Anterior cingulate cortex (tissue), 58 donors: Measurements from ENCODE around the gene SNRPD1.
"Not testable (repeated sequence)": the region's sequence is repeated elsewhere in the genome, so short reads cannot be mapped to it uniquely, and the experiment has no call there.

Experiments
- DNase-seq, 58 donors: peaks; one replicate each; lab custom pipeline; 2025; lab: John Stamatoyannopoulos, UW

Gene SNRPD1

DNA sequence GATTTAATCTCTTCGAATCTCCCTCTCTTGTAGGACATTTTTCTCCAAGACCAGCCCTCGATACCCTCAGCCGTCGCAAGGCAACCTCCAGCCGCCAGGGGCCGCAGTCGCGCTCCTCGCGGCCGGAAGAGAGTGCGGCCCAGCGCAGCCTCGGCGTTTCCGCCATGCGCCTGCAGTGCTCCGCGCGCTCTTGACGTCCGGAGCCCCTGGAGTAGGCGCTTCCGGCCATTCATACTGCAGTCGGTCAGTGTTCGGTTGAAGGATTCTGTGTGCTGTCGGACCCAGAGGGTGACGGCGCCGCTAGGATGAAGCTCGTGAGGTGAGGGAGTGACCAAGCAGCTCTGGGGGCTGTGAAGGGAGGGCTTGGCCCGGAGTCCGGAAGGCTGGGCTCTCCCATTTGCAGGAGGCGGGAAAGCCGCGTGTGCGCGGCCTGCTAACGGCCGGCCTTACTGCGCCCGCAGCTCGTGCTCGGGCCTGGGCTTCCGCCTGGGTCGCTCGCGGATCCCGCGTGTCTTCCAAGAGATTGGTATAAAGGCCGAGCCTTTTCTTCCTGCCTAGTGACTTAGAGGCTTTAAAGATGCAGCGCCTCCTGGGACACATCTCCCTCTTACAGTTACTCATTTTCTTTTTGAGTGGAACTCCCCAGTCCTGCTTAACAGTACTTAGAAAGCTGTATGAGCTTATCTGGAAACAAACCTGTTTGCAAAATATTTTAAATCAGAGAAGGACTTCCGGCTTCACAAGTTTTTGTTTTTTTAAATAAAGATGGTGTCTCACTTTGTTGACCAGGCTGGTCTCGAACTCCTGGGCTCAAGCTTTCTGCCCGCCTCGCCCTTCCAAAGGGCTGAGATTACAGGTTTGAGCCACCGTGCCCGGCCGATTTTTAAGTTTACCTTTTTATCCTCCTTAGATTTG, at the start of gene SNRPD1:
TSS of gene SNRPD1 (plus strand) at position 190 of the 915 bp plus-strand sequence. CDS start at position 306, 116 bp downstream.
- peak; percentile 21 to 91 (median 80) for DNase-seq

DNA sequence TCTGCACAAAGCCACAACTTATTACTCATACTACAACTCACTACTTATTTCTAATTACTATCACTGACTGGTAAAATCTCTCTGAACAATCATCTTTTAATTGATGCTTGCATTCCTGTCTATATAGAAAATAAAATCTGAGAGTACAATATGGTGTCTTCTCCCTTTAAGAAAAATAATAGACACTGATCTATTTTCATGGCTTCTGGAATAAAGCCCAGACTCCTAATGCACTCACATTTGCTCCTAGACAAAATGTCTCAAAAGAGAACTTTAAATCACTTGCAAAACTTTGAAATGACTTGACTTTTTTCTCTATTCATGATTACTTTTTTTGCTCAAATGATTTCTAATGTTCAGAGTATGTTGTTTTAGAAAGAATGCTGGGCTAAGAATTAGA, 40.3 kb upstream of the SNRPD1 start:
- no peak for DNase-seq

GRCh38 chr18:21575656-21576055, 36.5 kb upstream of the SNRPD1 start:
- DNase-seq: no peak

GRCh38 chr18:21584391-21584790, 27.7 kb upstream of the SNRPD1 start:
- no peak for DNase-seq

DNA sequence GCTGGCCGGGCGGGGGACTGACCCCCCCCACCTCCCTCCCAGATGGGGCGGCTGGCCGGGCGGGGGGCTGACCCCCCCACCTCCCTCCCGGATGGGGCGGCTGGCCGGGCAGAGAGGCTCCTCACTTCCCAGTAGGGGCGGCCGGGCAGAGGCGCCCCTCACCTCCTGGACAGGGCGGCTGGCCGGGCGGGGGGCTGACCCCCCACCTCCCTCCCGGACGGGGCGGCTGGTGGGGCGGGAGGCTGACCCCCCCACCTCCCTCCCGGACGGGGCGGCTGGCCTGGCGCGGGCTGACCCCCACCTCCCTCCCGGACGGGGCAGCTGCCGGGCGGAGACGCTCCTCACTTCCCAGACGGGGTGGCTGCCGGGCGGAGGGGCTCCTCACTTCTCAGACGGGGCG, 19.8 kb upstream of the SNRPD1 start:
- not testable (repeated sequence) for DNase-seq

DNA sequence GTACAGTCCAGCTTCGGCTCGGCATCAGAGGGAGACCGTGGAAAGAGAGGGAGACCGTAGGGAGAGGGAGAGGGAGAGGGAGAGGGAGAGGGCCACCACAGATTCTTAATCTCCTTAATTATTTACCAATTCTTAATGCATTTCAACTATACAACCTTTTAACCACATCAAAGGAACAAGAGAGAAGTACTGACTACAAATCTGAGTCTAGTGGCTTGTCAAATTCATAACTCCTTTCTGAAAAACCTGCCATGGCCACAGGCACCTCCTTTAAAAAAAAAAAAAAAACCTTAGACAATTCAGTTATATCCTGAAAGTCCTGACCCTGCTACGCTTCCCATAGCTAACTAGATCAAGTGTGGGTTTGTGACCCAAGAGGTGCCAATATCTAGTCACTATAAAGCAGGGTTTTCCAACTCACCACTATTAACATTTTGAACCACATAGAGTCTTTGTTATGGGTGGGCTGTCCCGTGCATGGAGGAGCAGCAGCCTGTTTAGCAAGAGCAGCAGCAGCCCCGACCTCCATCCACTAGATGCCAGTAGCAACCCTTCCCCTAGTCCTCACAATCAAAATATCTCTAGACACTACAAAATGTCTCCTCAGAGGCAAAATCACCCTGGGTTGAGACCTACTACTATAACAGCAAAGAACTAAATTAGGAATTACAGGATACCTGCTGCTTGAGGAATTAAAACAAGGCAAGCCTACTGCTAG, 18.4 kb upstream of the SNRPD1 start:
- no peak for DNase-seq

- DNase-seq: no peak
Measured at GRCh38 chr18:21597620-21598019, 14.5 kb upstream of the SNRPD1 start.

GRCh38 chr18:21598726-21599584, 13.2 kb upstream of the SNRPD1 start:
- DNase-seq: no peak

DNA sequence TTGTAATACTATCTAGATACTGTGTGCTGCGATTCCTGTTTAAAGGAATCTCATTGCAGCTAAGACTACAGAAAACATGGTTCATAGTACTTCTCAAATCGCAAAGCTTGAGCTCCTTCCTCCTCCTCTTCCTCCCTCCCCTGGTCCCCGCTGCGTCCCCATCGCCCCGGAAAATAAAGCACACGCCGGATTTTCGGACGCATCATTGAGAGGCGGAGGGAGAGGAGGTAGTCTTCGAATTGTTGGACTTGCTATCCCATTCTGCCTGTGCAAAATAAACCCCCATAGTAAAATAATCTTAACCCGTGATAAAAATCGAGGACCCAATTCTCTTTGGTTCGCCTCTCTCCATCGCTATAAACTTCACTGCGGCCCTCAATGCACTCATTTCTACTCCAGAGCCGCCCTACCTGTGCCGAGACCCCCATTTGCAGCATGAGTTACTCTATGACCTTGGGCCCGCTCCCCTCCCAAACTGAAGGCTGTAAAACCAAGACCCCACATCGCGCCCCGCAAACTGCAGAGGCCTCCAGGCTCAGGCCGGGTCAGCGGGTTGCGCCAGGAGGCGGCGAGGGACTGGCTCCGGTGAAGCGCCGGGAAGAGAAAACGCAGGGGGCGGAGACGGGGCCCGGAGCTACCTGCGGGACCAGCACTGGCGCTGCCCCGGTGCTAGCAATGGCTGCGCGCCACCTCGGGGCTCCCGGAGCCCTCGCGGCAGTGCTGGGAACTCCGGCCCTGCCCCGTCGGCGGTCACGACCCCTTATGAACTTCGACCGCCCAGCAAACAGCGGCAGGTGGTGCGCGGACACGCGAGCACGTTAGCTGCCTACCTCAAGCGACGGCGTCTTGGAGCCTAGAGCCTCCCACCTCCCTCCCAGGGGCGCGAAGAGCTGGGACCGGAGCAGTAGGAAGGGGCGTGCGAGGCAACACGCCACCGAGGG, 12.3 kb upstream of the SNRPD1 start:
- peak in 32 of 58 donors; percentile 9 to 80 (median 50) for DNase-seq

DNA sequence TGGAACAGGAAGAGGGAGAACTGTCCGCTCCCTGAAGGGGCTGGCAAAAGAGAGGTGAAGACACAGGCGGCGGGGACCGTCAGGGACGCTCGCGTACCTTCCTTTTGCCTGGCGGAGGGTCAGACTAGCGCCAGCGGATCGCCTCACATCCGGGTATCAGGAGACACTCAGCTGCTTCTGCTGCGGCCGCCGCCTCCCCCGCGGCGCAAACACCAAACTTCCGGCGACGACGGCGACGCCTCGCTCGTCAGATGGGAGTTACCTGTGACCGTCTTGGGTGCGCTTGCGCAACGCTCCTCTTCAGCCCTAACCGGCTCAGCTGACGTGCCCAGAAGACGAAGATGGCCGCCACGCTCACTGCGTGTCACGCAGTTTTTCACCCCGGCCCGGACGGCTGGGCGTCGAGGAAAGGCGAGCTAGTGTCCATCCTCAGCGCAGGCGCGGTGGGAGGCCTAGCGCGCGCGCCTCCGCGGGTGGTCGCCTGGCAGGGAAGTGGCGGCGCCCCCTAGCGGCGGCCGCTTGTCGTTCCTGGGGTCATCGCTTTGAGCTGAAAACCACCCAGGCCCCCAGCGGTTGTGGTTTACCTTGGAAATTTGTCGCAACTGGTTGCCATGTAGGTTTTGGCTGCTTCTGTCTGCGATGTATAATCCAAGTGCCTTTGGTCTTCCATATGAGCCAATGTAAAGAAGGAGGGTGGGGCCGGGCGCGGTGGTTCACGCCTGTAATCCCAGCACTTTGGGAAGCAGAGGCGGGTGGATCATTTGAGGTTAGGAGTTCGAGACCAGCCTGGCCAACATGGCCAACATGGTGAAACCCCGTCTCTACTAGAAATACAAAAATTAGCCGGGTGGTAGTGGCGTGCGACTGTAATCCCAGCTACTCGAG, 11.3 kb upstream of the SNRPD1 start, which contains the start of gene ESCO1:
TSS of gene ESCO1 (minus strand) at position 179 of the 885 bp plus-strand sequence. CDS start 25,861 bp downstream, outside the sequence.
- DNase-seq: peak; percentile 59 to 99 (median 88)

DNA sequence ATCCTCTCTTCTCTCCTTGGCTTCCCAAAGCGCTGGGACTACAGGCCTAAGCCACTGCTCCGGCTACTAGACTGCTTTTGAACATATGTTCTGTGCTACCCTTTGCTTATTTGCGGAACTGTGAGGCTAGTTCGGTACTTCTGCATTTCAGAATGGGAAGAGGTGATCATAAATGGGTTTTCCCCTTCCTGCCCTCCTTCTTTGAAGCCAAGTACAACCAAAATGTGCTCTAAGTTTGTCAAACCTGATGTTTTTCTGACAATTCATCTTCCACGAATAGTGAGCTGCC, 9.9 kb upstream of the SNRPD1 start:
- peak in 1 of 58 donors; percentile 1 for DNase-seq

GRCh38 chr18:21604671-21605070, 7.4 kb upstream of the SNRPD1 start:
- no peak for DNase-seq

DNA sequence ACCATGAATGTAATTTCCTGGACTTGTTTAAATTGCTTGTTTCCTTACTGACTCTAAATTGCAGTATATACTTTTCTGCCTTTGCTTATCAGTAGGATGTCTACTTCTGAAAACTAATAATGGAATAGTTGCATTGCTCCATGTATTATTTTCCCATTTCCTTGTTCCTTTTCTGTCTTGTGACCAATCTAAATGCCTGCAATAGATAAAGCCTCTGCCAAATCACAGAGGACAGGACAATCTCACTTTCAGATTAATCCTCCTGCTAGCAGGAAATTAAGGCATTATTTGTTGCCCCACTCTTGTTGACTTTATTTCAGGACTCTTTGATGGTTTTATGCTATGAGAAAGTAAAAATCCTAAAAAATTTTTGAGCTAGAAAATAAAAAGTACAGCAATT, 6.9 kb upstream of the SNRPD1 start:
- no peak for DNase-seq

DNA sequence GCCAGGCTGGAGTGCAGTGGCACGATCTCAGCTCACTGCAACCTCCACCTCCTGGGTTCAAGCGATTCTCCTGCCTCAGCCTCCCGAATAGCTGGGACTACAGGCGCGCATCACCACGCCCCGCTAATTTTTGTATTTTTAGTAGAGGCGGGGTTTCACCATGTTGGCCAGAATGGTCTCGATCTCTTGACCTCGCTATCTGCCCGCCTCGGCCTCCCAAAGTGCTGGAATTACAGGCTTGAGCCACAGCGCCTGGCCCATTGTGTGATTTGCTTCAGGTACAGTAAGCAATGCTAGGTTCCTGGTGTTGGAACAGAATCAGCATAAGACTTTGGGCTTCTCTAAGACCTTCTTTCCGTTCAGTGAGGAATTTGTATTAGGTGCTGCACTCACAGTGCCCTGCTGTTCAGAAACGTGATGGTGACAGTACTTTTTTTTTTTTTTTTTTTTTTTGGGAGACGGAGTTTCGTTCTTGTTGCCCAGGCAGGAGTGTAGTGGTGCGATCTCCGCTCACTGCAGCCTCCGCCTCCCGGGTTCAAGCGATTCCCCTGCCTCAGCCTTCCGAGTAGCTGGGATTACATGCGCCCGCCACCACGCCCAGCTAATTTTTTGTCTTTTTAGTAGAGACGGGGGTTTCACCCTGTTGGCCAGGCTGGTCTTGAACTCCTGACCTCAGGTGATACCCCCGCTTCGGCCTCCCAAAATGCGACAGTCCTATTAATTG, 551 bp upstream of the SNRPD1 start:
- not testable (repeated sequence) for DNase-seq

DNA sequence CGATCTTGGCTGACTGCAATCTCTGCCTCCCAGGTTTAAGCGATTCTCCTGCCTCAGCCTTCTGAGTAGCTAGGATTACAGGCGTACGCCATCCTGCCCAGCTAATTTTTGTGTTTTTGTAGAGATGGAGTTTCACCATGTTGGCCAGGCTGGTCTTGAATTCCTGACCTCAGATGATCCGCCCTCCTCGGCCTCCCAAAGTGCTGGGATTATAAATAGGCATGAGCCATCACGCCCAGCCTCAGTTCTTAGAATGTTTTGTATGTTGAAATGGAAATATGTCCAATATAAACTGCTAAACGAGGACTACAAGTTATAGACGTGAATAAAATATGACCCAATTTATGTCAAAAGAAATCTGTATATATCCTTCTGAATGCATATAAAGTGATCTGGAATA, 9.5 kb downstream of the SNRPD1 start:
- not testable (repeated sequence) for DNase-seq

DNA sequence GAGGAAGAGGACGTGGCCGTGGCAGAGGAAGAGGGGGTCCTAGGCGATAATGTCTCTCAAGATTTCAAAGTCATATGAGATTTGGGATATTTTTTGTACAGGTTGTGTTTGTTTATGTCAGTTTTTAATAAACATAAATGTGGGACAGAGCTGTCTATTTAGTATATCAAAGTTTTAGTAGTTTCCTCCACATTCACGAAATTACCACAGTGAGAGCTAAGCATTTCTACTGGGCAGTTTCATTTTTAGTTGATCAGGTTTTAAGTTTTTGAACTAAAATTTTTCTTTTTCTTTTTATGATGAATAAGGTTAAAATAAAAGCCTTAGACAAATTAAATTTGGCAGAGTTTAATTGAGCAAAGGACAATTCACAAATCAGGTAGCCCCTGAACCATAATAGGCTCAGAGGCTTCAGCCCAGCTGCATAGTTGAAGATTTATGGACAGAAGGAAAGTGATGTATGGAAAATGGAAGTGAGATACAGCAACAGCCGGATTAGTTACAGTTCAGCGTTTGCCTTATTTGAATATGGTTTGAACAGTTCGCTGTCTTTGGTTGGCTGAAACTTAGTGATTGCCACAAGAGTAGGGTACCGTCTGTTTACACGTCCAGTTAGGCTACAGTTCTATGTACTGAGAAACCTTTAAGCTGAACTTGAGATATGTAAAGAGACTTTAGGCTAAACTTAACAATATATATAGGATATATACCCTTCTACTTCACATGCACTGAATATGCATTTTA, 17.1 kb downstream of the SNRPD1 start:
- no peak for DNase-seq

DNA sequence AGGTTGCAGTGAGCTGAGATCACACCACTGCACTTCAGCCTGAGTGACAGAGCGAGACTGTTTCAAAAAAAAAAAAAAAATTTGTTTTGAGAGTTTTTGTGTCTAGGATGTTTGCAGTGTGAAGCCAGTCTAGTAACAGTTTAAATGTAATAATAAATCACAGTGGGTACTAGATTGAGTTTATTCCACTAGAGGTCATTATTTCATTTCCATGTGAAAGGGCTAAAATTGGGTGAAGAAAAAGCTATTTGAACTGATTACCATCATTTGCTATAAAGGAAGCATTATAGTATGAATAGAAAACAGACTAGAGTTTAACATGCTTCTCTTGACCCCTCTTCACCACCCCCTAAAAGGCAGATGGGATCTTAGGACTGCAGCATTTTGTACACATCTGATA, 20.3 kb downstream of the SNRPD1 start:
- no peak for DNase-seq
